NOMO-1 treated with dmso at 0.1 percent for 144 hours (cell line): ENCODE results near the gene STAT3.
"Not testable (repeated sequence)": the region's sequence is repeated elsewhere in the genome, so short reads cannot be mapped to it uniquely, and the experiment has no call there.

Experiments used
- DNase-seq: peaks from one replicate; lab custom pipeline; 2025; ENCODE audit not compliant: unreplicated experiment; lab: John Stamatoyannopoulos, UW

The STAT3 gene

GRCh38 chr17:42303694-42304093, 84.5 kb downstream of the STAT3 start:
- no peak for DNase-seq

GRCh38 chr17:42301022-42301421, 87.2 kb downstream of the STAT3 start:
- DNase-seq = no peak

- not testable (repeated sequence) for DNase-seq
Measured at GRCh38 chr17:42299913-42300312, 88.3 kb downstream of the STAT3 start.

DNA sequence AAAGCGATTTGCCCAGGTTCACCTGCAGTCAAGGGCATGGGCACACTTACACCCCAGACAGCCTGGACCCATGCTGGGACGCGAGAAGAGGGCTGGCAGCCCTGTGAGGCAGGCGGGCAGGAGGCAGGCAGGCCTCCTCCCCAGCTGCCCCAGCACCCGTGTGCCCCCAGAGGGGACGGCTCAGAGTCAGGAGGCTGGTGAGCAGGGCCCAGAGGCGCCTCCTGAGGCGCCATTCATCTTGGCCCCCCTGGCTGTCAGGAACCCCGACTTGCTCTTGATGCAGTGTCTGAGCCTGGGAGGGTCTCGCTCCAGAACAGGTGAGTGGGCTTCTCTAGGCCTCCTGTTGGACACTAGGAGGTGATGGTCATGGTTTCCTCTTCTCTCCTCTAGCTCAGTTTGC, 88.9 kb downstream of the STAT3 start:
- DNase-seq = not testable (repeated sequence)

DNA sequence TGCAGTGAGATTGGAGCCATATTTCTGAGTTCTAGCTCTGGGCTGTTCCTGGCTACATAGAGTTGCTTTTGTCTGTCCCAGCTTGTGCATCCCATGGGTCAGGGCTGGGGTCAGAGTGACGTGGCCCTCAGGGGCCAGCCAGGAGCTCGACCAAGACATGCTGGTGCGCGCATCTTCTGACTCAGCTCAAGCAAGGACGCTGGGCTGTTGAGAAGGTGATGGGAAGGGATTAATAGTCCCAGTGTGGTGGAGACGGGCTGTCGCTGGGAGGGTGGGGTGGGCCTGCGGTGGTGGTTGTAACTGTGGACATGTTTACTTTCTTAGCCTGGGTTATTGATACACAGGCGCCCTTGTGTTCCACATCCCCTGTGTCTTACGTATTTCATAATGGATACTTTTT, 90.5 kb downstream of the STAT3 start:
- not testable (repeated sequence) for DNase-seq

DNA sequence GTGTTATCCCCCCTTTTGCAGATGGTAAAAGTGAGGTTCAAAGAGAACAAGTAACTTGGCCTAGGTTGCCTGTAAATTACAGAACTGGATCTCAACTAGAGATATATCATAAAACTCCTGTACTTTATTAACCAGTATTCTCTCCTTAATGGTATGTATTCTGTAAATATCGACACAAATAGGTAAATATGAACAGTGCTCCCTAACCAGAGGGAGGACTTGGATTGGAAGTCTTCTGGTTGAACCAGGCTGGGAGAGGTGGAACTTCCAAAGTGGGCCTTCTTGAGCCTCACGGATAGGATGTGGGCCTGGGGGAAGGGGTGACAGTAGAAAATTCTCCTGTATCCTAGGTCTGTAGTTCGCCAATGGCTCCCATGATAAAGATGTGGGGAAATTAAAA, 92.2 kb downstream of the STAT3 start:
- no peak for DNase-seq

- DNase-seq = no peak
Measured at GRCh38 chr17:42294469-42295398, 93.5 kb downstream of the STAT3 start.

- no peak for DNase-seq
Measured at GRCh38 chr17:42291129-42291528, 97.1 kb downstream of the STAT3 start.

DNA sequence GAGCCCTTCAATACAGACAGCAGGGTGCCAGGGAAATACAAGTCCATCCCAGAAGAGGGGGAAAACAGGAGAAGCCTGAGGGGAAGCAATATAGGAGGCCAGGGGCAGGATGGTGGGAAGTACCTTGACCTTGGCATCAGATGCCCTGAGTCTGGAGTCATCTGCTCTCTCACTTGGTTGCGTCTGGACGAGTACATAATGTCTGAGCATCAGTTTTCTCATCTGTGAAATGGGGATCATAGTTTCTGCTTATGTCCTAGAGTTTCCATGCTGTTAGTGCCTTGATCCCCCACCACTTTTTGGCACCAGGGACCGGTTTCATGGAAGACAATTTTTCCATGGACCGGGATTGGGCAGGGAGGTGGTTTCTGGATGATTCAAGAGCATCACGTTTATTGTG, 97.7 kb downstream of the STAT3 start:
- DNase-seq = no peak

DNA sequence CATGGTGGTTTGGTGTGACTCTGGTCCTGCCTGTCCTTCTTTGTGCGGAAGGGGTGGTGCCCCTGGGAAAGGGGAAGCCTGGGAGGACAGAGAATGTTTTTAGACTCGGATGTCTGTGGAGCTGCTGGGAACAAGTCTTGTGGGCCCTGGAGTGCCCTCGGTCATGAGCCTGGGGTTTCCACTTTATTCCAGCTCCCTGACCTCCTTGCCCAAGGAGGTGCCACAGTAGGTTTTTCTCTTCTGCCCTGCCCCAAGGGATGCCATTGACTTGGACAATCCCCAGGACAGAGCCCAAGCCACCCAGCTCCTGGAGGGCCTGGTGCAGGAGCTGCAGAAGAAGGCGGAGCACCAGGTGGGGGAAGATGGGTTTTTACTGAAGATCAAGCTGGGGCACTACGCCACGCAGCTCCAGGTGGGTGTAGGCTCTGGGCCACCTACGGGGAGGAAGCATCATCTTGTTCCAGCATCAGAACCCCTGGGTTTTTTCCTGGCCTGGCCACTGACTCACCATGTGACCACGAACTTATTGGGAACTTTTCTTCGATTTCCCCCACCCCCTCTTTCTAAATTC, 98.5 kb downstream of the STAT3 start:
- DNase-seq = no peak

DNA sequence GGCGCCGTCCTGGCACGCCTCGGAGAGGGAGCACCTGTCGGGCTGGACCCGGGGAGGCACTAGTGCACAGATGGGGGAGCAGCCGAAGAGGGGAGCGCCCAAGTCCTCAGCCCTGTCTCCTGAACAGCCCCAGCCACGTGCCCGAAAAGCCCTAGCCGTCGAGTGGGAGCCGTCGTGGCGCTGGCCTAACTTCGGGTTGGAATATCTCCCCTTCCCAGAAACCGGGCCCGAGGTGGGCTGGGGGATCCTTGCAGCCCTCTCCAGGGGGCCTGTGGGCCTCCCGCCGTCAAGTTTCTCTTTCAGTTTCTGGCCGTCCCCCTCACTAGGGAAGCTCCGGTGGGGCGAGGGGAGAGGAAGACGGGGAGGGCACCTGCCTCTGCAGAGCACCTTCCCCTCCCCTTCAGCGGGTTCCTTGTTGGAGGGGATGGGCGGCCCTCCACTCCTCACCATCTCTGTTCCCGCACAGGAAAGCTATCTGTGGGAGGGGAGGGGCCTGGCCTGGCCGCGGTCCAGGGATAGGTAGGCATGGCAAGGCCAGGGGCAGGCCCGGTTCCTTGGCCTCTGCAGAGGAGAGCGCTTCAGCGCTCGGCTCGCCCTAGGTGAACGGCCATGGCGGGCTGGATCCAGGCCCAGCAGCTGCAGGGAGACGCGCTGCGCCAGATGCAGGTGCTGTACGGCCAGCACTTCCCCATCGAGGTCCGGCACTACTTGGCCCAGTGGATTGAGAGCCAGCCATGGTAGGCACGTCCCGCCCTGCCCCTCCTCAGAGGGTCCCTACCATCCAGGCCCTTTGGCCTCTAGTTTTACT, 99.2 kb downstream of the STAT3 start:
- DNase-seq = no peak

DNA sequence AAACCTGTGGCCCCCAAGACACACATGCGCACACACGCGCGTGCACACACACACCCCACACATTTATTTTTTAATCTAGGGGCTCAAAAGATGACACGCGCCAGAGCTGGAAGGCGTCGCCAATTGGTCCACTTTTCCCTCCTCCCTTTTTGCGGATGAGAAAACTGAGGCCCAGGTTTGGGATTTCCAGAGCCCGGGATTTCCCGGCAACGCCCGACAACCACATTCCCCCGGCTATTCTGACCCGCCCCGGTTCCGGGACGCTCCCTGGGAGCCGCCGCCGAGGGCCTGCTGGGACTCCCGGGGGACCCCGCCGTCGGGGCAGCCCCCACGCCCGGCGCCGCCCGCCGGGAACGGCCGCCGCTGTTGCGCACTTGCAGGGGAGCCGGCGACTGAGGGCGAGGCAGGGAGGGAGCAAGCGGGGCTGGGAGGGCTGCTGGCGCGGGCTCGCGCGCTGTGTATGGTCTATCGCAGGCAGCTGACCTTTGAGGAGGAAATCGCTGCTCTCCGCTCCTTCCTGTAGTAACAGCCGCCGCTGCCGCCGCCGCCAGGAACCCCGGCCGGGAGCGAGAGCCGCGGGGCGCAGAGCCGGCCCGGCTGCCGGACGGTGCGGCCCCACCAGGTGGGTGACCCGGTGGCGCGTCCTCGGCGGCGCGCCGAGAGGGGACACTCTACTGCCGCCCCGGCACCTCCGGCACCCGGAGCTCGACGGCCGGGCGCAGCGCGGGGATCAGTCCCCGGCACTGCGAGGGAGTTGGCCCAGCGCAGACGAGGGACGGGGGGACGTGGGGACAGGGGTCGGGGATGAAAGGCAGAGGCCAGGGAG, 100.1 kb downstream of the STAT3 start, which contains the start of gene STAT5A:
Gene STAT5A (plus strand): TSS at position 522 of the 826 bp plus-strand sequence. CDS start 914 bp downstream, outside the sequence.
- peak; percentile 60 for DNase-seq

DNA sequence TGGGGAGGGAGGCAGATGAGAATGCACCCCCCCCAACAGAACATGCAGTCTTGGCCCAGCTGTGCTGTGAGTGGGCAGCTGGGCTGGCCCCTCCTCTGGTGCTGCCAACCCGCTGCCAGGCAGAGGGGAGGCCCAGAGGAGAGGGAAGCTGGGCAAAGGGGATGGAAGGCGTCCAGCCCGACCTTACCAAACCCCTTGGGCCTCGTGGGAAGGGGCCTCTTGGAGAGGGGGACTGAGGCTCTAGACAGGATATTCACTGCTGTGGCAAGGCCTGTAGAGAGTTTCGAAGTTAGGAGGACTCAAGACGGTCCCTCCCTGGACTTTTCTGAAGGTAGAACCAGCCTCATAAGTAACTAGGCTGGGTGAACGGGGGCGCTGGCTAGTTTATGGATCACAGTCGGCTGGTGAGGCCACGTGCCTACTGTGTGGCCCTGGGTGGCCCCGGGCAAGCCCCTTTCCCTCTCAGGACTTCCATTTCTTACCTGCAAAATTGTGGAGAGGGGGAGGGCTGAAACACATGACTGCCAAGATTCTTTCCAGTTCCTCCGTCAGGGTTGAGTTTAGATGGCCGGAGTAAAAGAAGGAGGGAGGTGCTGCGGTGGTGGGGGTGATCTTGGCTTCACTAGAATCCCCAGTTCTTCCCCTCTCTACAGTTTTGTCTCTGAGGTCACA, 100.8 kb downstream of the STAT3 start:
- DNase-seq = no peak

- no peak for DNase-seq
Measured at GRCh38 chr17:42286411-42287221, 101.6 kb downstream of the STAT3 start.

- no peak for DNase-seq
Measured at GRCh38 chr17:42285346-42286050, 102.7 kb downstream of the STAT3 start.

GRCh38 chr17:42284566-42284965, 103.7 kb downstream of the STAT3 start:
- DNase-seq = no peak

DNA sequence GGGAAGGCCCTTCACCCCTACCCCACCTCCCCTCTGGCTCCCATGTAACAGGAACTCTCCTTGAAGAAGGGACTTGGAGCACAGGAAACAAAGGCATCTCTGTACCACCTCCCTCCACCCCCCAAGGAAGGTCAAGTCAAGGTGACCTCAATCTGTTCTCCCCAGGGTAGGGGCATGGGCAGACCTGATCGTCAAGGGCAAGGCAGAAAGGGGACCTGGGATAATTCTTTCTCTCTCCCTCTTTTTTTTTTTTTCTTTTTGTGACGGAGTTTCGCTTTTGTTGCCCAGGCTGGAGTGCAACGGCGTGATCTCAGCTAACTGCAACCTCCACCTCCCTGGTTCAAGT, 104.2 kb downstream of the STAT3 start:
- no peak for DNase-seq

GRCh38 chr17:42283241-42284023, 104.8 kb downstream of the STAT3 start:
- no peak for DNase-seq
